GM12874 (cell line): ENCODE results near the gene GALP.
"Not testable (repeated sequence)": the region's sequence is repeated elsewhere in the genome, so short reads cannot be mapped to it uniquely, and the experiment has no call there.

ENCODE experiments used
- CTCF ChIP-seq: IDR thresholded peaks from 2 replicates; pipeline ENCODE4 v1.5.1; 2011; ENCODE audit warnings: low read depth, mild to moderate bottlenecking, control low read depth, low read length, moderate library complexity; ENCODE audit not compliant: insufficient read depth

Gene GALP

GRCh38 chr19:56175861-56176307 is at the start of gene GALP:
GALP (plus strand) TSS chr19:56176008; CDS start chr19:56177109, 1,101 bp downstream.
- TF ChIP-seq CTCF = not testable (repeated sequence)

- TF ChIP-seq CTCF = no peak
These were observed 48.6 kb upstream of the GALP start for GRCh38 chr19:56126983-56127780.

- no peak for TF ChIP-seq CTCF
These were observed 45.8 kb upstream of the GALP start for GRCh38 chr19:56130006-56130405.

- TF ChIP-seq CTCF = no peak
These were observed 44.2 kb upstream of the GALP start for GRCh38 chr19:56131651-56132050.

GRCh38 chr19:56132316-56132822 is 43.4 kb upstream of the GALP start:
- no peak for TF ChIP-seq CTCF

GRCh38 chr19:56133858-56134653 is 41.8 kb upstream of the GALP start:
- no peak for TF ChIP-seq CTCF

- TF ChIP-seq CTCF = no peak
These were observed 41.2 kb upstream of the GALP start for GRCh38 chr19:56134654-56134921.
